ENCODE measurements around the gene TTN. TPM values are rescaled to one million over a fixed set of nuclear protein-coding genes. Genes with fewer than 3 reads are reported as not detected.

TTN gene
- total and polyA plus RNA-seq, 3 donors from 2014 or later, result 2.6 to 49.1 (median 30.8) TPM

GRCh38 chr2:178844701-178845100 lies 37.5 kb upstream of the TTN start:
- no peaks in the 10 kb centered on the region for H3K4me1 ChIP-seq
- H3K27me3 ChIP-seq, result no peaks in the 10 kb centered on the region
- no peak overlapping the region for H3K4me3 ChIP-seq
- no peaks in the 10 kb centered on the region for H3K9me3 ChIP-seq
- no peaks in the 10 kb centered on the region for H3K36me3 ChIP-seq (ENCODE audit: low read depth, missing control alignments)
- intact Hi-C loops (cut with DNase I; ENCODE audit: low total_unique reads), result no loop called here
- no peak overlapping the region for H3K27ac ChIP-seq
- no peak for TF ChIP-seq CTCF (IDR thresholded peaks at IDR 0.05)
- no peak for TF ChIP-seq POLR2A (IDR thresholded peaks at IDR 0.05)
- DNase-seq, result no peak
- 63 to 64% methylated on average over 2 of the region's 2 CpGs for WGBS, 2 donors

- intact Hi-C loops (cut with DNase I; ENCODE audit: low total_unique reads), result no loop called here
- 85 to 90% methylated on average over 4 of the region's 4 CpGs for WGBS, 2 donors
- Histone ChIP-seq H3K9me3 (no peaks in the 10 kb centered on the region), H3K27me3 (no peaks in the 10 kb centered on the region), H3K27ac (no peak overlapping the region), H3K4me1 (no peaks in the 10 kb centered on the region), H3K36me3 (ENCODE audit: low read depth, missing control alignments) (no peaks in the 10 kb centered on the region), H3K4me3 (no peak overlapping the region)
- DNase-seq, result no peak
- TF ChIP-seq POLR2A (IDR thresholded peaks at IDR 0.05) (no peak), CTCF (IDR thresholded peaks at IDR 0.05) (no peak)
Measured at GRCh38 chr2:178844269-178844668, 37.0 kb upstream of the TTN start.

- no peak overlapping the region for H3K4me3 ChIP-seq
- WGBS, 2 donors, result 93 to 94% methylated on average over 1 of the region's 1 CpG
- TF ChIP-seq CTCF (IDR thresholded peaks at IDR 0.05) (no peak), POLR2A (IDR thresholded peaks at IDR 0.05) (no peak)
- H3K27me3 ChIP-seq, result no peaks in the 10 kb centered on the region
- no peak for DNase-seq
- H3K4me1 ChIP-seq, result no peaks in the 10 kb centered on the region
- H3K36me3 ChIP-seq (ENCODE audit: low read depth, missing control alignments), result no peaks in the 10 kb centered on the region
- no peaks in the 10 kb centered on the region for H3K9me3 ChIP-seq
- no peak overlapping the region for H3K27ac ChIP-seq
- intact Hi-C loops (cut with DNase I; ENCODE audit: low total_unique reads), result no loop called here
Measured at GRCh38 chr2:178843697-178844096, 36.5 kb upstream of the TTN start.

GRCh38 chr2:178836807-178837206 lies 29.6 kb upstream of the TTN start:
- Histone ChIP-seq H3K36me3 (ENCODE audit: low read depth, missing control alignments) (no peaks in the 10 kb centered on the region), H3K27me3 (no peaks in the 10 kb centered on the region), H3K4me1 (no peaks in the 10 kb centered on the region), H3K27ac (no peak overlapping the region), H3K9me3 (no peaks in the 10 kb centered on the region), H3K4me3 (no peak overlapping the region)
- WGBS, 2 donors, result 61 to 86% methylated on average over 4 of the region's 4 CpGs
- intact Hi-C loops (cut with DNase I; ENCODE audit: low total_unique reads), result no loop called here
- no peak for DNase-seq
- TF ChIP-seq POLR2A (IDR thresholded peaks at IDR 0.05) (no peak), CTCF (IDR thresholded peaks at IDR 0.05) (no peak)

GRCh38 chr2:178834086-178834485 lies 26.9 kb upstream of the TTN start:
- Histone ChIP-seq H3K27me3 (no peaks in the 10 kb centered on the region), H3K9me3 (no peaks in the 10 kb centered on the region), H3K4me1 (no peaks in the 10 kb centered on the region), H3K36me3 (ENCODE audit: low read depth, missing control alignments) (no peaks in the 10 kb centered on the region), H3K27ac (no peak overlapping the region), H3K4me3 (no peak overlapping the region)
- TF ChIP-seq CTCF (IDR thresholded peaks at IDR 0.05), result no peak
- no peak for TF ChIP-seq POLR2A (IDR thresholded peaks at IDR 0.05)
- no peak for DNase-seq
- WGBS, 2 donors, result 86 to 88% methylated on average over 9 of the region's 9 CpGs
- intact Hi-C loops (cut with DNase I; ENCODE audit: low total_unique reads), result no loop called here

Measured in testis (tissue), 3 donors.